VCaP (cell line): Measurements from ENCODE around the gene MTFMT.
"Not testable (repeated sequence)": the region's sequence is repeated elsewhere in the genome, so short reads cannot be mapped to it uniquely, and the experiment has no call there.

ENCODE experiments used
- H3K27ac ChIP-seq: fragments of 450-650 bp; 2 replicates; pipeline ENCODE4 v1.5.1; 2017
- CTCF ChIP-seq: fragments of 450-650 bp; conservative IDR thresholded peaks from 2 replicates; pipeline ENCODE4 v1.5.1; 2017; ENCODE audit warnings: mild to moderate bottlenecking, moderate library complexity

Gene MTFMT

GRCh38 chr15:65052956-65053355 is 23.5 kb upstream of the MTFMT start:
- TF ChIP-seq CTCF = no peak
- no peak overlapping the region for H3K27ac ChIP-seq

DNA sequence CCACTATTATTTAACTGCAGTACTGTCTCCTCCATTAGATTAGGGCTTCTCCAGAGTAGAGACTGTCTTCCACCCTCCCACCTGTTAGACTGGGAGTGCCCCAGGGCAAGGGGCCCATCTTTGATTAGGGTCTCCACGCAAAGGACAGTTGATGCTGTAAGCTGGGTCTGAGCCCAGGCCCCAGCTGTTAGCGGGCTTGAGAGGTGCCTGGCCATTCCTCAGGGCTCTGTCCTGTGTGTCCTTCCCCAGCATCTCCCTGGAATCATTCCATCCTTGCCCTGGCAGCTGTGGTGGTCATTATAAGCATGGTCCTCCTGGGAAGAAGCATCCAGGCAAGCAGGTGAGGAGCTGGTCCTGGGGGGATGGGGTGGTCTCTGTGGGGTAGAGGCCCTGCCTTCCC is 21.8 kb upstream of the MTFMT start:
- TF ChIP-seq CTCF = no peak
- no peak overlapping the region for H3K27ac ChIP-seq

GRCh38 chr15:65050270-65050669 is 20.8 kb upstream of the MTFMT start:
- no peak for TF ChIP-seq CTCF
- H3K27ac ChIP-seq = no peak overlapping the region

- H3K27ac ChIP-seq = no peak overlapping the region; the same call in 1 of the 2 replicates
- no peak for TF ChIP-seq CTCF
Observed at GRCh38 chr15:65049418-65049840, 20.0 kb upstream of the MTFMT start.

DNA sequence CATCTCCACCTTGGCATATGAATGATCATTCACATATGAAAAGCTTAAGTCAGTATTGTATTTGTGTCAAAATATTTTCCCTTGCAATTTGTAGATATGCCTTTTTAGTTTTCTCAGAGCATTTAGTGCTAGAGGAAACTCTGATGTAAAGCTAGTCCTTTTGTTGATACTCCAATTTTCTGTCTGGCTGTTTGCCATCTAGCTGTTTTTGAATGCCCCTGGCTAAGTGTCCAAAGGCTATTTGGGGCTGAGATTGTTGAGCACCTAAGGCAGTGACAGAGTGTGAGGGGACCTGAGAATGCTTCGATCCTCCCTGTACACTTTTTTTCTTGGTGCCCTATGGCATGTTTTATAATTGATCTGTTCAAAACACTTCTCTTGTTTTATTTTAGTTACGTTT is 18.8 kb upstream of the MTFMT start:
- no peak overlapping the region for H3K27ac ChIP-seq
- TF ChIP-seq CTCF = no peak

DNA sequence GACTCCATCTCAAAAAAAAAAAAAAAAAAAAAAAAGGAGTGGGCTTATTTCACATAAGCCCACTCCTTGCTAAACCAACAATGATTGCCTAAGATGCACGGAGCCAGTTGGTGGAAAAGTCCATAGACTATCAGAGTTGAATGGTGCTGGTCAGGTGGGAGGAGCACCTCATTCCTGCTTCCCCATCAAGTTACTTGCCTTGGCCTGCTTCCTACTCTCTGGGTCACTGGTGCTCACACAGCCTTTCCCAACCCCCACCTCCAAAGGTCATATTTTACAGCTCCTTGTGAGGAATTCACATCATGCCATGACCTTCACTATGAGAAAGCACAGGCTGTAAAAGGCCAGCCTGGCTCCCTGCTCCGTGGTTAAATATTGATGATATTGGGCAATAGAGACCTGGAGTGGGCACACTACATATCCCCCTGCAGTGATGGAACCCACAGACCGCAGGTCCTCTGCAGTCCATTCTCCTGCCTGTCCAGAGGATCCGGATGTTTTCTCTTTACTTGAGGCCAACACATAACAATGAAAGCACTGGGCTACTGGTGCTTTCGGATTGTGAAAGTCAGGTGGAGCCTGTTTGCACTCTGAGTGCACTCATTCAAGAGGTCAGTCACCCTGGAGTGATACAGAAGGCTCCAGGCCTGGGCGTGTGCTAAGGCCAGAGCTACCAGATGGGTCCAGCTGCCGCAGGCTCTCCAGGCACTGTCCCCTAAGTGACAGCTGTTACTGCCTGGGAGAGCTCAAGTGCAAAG is 15.5 kb upstream of the MTFMT start, which contains the start of gene SLC51B:
Gene SLC51B (plus strand): TSS at position 664 of the 758 bp plus-strand sequence. CDS start 4,618 bp downstream, outside the sequence.
- H3K27ac ChIP-seq = no peak within 1 kb of the TSS
- TF ChIP-seq CTCF = no peak

DNA sequence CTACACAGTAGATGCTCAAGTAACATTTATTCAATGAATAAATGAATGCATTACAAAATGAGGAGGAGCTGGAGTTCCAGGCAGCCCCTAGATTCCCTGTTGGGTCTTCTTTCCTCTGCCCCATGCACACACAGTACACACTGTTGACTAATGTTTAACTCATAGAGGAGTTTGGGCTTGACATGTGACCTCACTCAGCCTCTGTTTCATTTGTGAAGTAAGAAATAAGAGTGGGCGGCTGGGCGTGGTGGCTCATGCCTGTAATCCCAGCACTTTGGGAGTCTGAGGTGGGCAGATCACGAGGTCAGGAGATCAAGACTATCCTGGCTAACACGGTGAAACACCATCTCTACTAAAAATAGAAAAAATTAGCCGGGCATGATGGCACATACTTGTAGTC is 14.8 kb upstream of the MTFMT start:
- H3K27ac ChIP-seq = not testable (repeated sequence)

DNA sequence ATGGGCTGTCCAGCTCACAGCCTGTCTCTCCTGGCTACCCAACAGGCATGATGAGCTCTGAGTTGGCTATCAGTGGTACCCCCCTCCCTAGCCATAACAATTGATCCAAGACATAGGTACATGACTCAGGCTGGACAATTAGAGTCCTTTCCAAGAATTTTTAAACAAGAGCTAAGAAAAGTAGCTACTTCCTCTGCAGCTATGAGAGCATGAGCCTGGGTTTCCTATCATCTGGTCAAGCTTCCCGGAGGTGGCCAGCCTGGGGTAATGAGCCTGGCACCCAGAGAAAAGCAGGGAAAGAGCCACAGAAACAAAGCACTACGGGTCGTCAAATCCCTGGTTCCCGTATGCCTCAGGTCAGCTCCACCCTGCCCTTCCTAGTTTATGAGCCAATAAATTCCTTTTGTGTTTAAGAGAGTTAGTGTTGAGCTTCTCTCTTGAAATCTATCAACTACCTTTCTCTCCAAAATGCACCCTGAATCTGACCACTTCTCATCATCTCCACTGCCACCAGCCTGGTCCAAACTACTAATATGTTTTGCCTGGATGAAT is 13.4 kb upstream of the MTFMT start:
- no peak overlapping the region for H3K27ac ChIP-seq
- TF ChIP-seq CTCF = no peak
